ENCODE results near the gene KLC4.
"Not testable (repeated sequence)": the region's sequence is repeated elsewhere in the genome, so short reads cannot be mapped to it uniquely, and the experiment has no call there.

KLC4 gene

DNA sequence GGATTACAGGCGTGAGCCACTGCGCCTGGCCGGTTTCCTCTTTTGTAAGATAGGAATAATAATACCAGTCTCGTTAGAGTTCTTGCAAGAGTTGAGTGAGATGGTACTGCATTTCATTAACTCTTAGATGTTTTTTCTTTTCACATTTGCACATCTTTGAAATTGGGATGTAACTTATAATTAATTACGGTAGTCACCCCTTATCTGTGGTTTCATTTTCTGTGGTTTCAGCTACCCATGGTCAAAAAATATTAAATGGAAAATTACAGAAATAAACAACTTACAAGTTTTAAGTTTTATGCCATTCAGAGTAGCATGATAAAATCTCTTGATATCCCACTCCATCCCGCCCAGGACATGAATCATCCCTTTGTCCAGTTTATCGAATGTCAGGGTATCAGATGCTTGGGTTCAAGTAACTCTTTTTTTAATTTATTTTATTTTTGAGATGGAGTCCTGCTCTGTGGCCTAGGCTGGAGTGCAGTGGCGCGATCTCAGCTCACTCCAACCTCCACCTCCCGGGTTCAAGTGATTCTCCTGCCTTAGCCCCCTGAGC, 32.1 kb downstream of the KLC4 start:
- DNase-seq, result no peak

DNA sequence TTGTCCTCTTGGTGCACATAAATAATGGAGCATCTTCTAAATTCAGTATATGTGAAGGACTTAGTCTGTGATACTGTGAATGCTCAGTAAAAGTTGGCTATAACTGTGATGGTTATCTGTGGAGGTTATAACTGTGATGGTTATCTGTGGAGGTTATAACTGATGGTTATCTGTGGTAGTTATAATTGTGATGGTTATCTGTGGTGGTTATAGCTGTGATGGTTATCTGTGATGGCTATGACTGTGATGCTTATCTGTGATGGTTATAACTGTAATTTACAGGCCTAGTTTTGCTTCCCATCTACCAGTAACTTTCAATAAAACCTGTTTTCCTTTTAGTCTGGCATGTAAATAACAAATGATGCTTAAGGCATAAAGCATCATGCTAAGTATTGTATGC, 33.2 kb downstream of the KLC4 start:
- no peak for DNase-seq

DNA sequence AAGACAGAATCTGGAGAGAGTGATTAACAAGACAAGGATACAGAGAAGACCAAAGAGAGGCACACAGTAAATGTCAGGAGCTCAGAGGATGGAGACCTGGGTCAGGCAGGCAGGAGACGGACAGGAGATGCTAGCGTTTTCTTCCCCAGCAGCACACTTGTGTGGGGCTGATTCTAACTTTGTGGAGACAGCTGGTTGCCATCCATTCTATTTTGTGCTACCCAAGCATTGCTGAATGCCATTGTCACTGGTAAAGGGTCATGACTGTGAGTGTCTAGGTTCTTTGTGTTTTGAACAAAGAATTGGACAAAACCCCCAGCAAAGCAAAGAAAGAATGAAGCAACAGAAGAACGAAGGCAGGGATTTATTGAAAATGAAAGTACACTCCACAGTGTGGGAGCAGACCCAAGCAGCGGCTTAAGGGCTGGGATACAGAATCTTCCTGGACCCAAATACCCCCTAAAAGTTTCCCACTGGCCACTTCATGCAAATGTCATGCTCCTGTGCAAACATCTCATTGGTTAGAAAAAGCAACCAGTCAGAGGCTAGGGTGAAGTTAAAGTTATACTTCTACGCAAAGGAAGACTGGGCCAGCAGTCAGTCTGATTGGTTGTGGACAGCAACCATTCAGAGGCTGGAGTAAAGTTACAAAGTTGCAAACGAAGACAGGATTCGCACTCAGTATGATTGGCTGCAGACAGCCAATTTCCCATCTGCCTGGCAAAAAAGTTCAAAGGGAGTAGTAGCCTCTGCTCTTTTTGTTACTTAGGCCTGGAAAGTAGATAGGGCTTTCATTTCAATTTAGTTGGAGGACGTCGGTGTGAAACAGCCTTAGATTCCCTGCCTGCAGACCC, 34.2 kb downstream of the KLC4 start:
- peak in 4 of 51 donors; percentile 4 to 25 (median 18) for DNase-seq

DNA sequence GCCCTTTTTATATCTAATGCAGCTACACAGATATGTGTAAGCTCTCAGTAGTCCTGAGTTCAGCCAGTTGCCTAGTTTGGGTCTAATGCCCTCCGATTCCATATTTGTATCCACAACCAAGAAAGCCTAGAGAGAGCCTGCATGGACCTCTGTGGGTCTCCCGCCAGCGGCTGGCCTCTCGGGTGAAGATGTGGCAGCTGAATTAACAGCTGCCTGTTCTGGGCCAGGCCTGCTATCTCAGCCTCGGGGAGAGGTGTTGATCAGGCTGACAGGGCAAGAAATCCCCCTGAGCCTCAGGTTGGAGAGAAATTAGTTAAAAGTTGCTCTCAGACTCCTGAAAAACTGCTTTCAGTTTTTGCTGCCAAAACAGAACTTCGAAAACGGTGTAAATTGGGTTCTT, 36.5 kb downstream of the KLC4 start:
- DNase-seq, result no peak

DNA sequence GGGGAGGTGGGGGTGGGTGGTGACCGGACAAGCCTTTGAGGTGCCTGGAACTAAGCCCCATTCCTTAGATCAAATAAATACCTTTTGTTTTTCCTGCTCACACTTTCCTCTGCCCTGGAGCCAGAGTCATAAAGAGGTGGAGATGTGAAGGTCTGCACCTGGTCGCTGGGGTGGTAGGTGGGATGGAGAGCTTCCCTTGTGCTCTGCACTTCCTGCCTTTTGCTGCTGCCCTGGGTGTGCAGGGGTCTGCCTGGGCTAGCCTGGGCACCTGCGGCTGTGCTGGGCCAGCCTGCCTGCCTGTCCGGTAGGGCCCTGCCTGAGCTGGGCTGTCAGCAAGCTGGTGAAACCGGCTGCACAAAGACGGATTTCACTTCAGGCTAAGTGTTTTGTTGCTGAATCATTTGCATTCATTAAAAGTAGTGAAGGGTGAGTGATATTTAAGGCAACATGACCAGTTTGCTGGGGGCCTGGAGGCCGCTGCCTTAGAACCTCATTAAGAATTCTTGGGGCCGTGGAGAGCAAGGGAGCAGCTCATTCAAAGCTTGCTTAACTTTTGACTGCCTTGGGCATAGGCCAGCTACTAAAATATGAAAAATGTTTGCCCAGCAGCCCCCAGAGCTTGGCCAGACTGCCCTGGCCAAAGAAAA, 37.1 kb downstream of the KLC4 start:
- DNase-seq, result peak in 12 of 51 donors; percentile 4 to 48 (median 22)

DNA sequence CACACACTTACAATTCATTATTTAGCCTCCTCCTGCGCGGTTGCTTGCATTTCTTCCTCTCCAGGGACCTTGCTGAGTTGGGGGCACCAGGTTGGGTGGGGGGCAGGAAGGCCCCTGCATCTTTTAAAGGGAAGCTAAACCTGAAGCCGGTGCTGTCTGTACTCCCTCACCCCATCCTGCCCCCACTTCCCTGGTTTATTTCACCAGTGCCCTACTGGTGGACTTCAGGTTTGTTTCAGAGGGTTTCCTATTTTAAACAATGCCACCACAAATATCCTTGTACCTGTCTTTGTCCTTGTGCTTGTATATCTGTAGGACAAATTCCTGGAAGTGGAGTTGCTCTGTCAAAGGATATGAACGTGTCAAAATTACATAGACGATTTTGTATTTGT, 37.7 kb downstream of the KLC4 start:
- DNase-seq, result no peak

DNA sequence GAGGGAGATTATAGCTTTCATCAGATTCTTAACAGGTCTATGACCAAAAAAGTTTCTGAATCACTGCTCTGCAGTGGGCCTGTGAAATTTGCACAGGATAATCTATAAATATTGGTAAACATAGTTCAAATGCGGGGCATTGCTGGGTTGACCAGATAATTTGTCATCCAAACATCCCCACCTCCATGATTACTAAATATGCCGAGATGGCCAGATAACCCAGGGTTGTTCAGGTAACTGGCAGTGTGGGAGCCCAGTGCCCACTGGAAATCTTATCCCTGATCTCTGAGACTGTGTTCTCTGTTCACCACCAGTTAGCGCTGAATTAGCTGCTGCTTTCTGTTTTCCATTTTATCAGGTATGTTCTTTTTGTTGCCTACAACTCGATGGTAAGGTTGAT, 38.1 kb downstream of the KLC4 start:
- no peak for DNase-seq

DNA sequence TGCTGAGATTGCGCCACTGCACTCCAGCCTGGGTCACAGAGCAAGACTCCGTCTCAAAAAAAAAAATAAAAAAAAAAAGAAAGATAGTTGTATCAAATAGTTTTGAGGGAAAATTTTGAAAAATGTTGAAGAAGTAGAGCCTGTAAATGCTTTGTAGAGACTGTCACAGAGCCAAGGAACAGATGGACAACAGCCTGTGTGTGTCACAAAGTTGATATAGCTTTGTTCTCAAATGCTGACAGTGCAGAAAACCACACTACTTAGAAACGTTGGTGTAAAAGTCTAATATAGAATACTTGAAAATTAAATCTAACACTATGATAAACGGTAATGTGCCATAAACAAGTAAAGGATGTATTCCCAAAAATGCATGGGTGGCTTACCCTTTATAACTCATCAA, 42.1 kb downstream of the KLC4 start:
- no peak for DNase-seq

DNA sequence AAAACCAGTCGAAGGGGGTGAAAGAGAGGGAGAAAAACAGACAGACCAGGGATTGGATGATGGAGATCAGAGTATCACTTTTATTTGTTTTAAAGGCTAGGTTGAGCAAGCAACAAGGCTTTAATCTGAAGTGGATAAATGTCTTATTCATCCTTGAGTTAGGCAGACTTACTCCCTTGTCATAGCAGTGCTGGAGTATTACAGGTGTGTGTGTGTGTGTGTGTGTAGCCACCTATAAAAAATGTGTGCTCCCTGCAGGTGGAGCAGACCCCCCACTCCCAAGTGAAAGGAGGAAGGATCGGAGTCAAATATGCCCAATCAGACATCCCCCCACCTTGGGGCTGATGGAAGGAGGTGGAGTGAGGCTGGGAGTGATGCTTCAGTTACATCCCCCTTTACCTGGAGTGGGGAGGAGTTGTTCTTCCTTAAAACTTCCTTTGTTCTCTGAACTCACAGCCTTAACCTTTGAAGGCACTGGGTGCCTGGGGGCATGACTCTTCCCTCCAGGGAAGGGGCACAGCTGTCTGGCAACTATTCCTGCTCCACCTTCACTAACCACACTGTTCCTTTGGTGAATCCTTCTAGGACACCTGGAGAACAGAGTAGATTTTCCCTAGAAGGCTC, 43.9 kb downstream of the KLC4 start:
- DNase-seq, result no peak

DNA sequence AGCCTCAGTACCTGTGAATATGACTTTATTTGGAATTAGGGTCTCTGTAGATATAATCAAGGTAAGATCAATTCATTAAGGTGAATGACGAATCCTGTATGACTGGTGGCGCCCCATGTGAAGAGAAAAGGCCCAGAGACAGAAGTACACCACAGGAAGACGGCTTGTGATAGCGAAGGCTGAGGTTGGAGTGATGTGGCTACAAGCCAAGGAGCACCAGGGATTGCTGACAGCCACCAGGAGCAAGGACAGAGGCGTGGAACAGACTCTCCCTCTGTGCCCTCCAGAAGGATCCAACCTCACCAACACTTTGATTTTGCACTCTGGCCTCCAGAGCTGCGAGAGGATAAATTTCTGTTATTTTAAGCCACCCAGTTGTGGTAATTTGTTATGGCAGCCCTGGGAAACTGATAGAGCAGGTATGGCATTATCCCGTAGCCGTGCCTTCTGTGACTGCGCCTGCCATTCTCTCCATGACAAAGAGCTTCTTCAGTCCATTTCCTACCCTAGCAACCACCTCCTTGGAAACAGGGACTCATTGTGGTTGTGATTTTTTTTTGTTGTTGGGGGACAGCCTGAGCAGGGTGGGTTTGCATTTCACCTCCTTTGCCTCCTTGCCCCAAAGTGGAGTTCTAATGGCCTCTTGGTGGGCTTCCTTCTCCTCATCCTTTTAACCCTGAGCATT, 46.2 kb downstream of the KLC4 start:
- DNase-seq, result no peak

DNA sequence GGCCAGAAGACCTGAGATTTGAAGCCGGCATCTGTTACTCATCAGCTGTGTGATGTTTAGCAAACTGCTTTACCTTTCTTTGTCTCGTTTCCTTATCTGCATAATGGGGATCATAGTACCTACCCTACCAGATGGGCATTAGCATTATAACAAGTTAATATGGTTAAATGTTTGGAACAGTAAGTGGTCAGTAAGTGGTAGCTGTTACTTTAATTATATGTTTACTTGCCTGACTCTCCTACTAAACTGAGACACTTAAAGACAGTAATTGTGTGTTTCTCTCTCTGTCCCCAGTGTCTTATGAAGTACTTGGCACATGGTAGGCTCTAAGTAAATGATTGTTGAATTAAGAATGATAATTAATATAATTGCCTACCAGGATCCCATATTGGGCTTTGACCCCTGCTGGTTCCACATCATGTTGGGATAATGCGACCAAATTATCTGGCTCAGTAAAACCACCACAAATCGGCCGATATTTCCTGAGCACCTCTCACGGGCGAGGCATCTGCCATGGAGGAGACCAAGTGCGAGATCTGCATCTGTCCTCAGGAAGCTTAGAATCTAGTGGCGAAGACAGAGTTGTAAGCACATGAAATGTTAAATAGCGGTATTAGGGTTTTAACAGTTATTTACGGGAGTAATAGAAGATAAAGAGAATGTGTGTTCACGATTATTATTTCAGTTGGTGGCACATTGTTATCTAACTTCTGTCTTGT, 48.1 kb downstream of the KLC4 start:
- DNase-seq, result no peak

DNA sequence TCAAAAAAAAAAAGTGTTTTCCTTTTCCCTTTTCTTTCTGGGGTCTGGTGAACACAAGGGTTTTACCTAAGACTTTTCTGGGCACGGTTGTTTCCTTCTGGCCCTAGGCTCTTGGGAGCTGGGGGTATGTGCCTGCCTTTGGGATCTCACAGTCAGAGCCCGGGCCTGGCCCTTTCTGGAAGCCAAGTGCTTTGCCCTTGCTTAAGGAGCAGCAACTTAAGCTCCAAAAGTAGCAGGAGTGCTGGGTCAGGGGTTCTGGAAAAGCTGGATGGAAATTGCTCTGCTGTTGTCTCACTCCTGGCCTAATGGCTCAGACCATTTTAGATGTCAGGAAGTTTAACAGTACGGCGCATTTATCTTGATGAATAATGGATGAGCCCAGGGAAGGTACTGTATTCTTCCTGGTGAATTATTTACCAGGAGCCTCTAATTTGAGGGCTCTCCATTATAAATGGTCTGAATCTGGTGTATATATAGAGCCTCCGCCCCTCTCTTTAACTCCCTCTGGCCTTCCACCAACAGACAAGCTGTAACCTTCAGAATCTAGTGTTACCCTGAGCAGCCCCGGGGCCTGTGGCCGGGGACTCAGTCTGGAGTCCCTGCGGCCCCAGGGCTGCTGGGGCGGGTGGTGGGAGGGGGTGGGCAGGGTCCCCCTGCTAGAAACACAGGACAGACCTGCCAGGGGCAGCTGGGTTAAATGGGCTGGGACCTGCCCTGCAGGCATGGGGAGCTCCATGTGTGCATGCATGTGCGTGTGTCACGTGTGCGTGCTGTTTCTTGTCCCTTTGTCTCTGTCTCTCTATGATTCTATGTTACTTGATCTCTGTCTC, 54.2 kb downstream of the KLC4 start:
- DNase-seq, result no peak

DNA sequence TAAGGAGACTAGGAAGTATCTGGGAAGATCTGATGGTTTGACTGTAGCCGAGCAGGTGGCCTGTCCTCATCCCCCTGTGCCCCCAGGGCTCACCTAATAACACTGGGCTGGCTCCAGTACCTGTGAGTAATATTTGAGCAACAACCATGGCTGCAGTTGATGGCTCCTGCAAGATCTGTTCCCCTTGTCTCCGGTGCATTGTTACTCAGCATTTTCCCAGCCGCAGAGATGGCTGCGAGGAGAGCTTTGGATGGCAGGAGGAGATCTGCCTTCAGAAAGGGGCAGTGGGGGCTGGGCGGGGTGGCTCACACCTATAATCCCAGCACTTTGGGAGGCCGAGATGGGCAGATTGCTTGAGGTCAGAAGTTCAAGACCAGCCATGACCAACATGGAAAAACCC, 55.9 kb downstream of the KLC4 start:
- DNase-seq, result no peak

DNA sequence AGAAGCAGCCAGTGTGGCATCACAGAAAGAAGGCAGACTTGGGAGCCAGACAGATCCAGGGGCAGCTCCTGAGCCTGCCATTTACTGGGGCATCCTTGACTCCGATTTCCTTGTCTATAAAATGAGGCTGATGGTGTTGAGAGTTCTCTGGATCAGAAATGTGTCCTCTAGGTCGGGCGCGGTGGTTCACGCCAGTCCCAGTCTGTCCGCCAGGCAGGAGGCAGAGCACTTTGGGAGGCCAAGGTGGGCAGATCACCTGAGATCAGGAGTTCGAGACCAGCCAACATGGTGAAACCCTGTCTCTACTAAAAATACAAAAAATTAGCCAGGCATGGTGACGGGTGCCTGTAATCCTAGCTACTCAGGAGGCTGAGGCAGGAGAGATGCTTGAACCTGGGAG, 58.0 kb downstream of the KLC4 start:
- DNase-seq, result not testable (repeated sequence)

DNA sequence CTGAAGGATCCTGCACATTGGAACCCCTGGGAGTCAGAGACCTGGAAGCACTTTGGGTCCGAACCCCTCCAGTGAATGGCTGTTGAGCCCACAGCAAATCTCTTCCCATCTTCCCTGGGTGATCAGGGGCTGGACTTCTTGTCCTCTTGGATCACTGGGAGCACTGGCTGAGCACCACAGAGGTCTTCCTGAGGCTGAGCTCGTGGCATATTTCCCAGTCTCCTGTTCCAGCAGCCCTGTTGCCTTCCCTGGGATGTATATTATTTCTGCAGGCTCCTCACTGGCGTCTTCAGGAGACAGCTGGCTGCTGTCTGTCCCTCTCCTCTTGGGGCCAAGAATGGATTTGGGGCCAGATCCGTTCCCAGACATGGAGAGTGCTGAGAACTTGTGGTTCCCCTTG, 60.1 kb downstream of the KLC4 start:
- no peak for DNase-seq

DNA sequence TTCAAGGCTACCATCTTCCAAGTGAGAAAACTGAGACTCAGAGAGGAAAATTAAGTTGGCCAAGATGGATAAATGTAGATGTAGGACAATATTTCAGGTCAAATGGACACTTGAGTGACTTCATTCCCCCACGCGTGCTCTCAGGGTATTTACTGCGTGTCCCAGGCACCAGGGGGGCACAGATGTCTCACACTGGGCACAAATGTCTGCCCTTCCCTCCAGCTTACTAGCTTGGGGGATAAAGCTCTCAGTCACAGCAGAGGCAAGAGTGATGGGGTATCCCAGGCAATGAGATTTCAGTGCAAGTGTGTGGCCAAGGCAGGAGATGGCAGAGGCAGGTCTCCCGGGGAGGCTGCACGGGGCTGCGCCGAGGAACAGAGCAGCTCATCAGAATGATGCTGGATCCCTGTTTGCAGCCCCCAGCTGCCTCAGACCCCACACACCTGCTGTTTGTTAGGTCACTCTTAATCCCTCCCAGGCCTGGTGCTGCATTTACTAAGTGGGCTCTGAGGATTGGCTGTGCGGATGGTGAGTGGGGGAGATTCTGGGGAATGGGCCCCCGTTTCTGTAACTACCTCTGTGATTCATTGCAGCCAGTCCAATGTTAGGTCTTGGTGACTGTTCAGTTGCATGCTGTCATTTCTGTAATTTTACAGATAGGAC, 60.8 kb downstream of the KLC4 start:
- DNase-seq, result no peak

DNA sequence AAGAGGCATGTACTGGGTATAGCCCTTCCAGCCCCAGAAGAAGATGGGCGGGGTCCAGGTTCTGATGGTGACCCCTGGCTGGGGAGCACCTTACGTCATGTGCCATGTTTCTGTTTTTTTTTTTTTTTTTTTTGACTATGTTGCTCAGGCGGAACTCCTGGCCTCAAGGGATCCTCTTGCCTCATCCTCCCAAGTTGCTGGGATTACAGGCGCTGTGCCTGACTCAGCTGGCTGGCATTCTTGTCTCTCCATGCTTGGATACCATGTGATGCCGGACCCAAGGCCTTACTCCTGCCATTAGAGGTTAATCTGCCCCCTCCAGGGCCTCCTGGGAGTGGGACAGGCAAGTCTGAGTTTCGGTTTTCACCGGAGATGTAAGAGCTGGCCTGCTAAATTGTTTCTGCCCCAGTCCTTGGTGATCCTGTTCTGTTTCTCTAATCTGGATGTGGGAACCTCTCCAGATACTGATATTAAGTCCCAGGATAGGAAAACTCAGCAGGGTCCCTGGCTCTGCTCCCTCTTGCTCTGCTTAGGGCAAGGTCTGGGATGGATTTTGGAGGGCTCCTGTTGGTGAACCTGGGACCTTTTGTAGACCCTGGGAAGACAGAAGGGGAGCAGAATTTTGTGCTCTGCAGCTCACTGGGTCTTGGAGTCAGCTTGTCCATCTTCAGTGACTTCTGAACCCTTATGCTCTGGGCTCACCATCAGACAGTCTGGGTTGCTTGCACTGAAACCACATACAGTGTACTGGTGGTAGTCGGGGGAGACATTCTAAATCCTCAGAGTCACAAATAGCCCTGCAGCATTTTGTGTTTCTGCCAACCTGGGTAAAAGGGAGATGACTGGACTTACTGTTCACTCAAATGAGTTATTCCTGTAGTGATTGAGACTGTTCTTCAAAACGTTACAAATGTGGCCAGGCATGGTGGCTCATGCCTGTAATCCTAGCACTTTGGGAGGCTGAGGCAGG, 61.8 kb downstream of the KLC4 start:
- peak in 3 of 51 donors; percentile 19 to 31 (median 21) for DNase-seq

DNA sequence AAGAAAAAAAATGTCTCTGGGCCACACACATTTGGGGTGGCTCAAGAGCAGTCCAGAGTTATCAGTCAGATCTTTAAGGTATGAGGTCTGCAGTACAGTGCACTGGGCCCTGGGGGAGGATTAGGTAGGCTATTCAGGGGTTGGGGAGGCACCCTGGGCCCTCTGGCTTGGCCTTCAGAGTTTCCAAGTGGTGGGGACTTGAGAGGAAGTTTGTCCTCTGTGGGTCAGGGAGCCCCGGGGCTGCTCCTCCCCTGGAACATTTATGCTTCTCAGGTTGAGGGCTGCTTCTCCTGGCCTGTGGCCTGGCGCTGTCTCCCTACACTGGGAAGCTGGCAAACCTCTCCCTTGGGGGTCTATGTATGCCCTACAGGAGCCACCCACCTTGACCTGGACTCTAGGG, 62.7 kb downstream of the KLC4 start:
- DNase-seq, result no peak

All from hypothalamus (tissue), 51 donors.